Liver (tissue), 3 donors: ENCODE measurements around the gene SEC14L6.

Experiments used
- CTCF ChIP-seq: fragments of 150-350 bp; IDR thresholded peaks from 2 replicates; pipeline ENCODE4 v1.5.1; 2017; ENCODE audit warnings: improper control_type of control experiment, low read depth, low read length; ENCODE audit not compliant: missing input control
- RAD21 ChIP-seq, 2 donors: IDR thresholded peaks; 2 replicates each; pipeline ENCODE4 v1.6.1; 2016; ENCODE audit warnings: antibody characterized with exemption in 2 of 2, mild to moderate bottlenecking in 2 of 2
- donor health status: healthy.
- donor health status: healthy.

- TF ChIP-seq CTCF (no peak), RAD21 (IDR thresholded peaks at IDR 0.05) (no peak)
These were observed 33.1 kb downstream of the SEC14L6 start for GRCh38 chr22:30513462-30513861.
